ENCODE data around the gene XPNPEP1.

XPNPEP1 gene

GRCh38 chr10:109866995-109867635 is 56.2 kb downstream of the XPNPEP1 start:
- DNase-seq = no peak

GRCh38 chr10:109866168-109866994 is 56.9 kb downstream of the XPNPEP1 start:
- DNase-seq = peak in 10 of 51 donors; percentile 7 to 20 (median 14)

- DNase-seq = no peak
Measured at GRCh38 chr10:109863775-109864174, 59.5 kb downstream of the XPNPEP1 start.

- no peak for DNase-seq
Measured at GRCh38 chr10:109862738-109863137, 60.6 kb downstream of the XPNPEP1 start.

- peak in 1 of 51 donors; percentile 15 for DNase-seq
Measured at GRCh38 chr10:109862041-109862440, 61.3 kb downstream of the XPNPEP1 start.

- no peak for DNase-seq
Measured at GRCh38 chr10:109861081-109861480, 62.2 kb downstream of the XPNPEP1 start.

GRCh38 chr10:109859221-109859620 is 64.1 kb downstream of the XPNPEP1 start:
- no peak for DNase-seq

GRCh38 chr10:109855746-109856145 is 67.6 kb downstream of the XPNPEP1 start:
- no peak for DNase-seq

- no peak for DNase-seq
Measured at GRCh38 chr10:109853921-109854320, 69.4 kb downstream of the XPNPEP1 start.

- peak in 48 of 51 donors; percentile 5 to 82 (median 49) for DNase-seq
Measured at GRCh38 chr10:109852475-109853037, 70.8 kb downstream of the XPNPEP1 start.

- peak in 1 of 51 donors; percentile 19 for DNase-seq
Measured at GRCh38 chr10:109851616-109852474, 71.5 kb downstream of the XPNPEP1 start.

GRCh38 chr10:109846832-109847231 is 76.5 kb downstream of the XPNPEP1 start:
- DNase-seq = no peak

GRCh38 chr10:109845308-109845707 is 78.0 kb downstream of the XPNPEP1 start:
- DNase-seq = no peak

- DNase-seq = no peak
Measured at GRCh38 chr10:109838592-109839244, 84.6 kb downstream of the XPNPEP1 start.

GRCh38 chr10:109837384-109837783 is 85.9 kb downstream of the XPNPEP1 start:
- no peak for DNase-seq

GRCh38 chr10:109835257-109835656 is 88.1 kb downstream of the XPNPEP1 start:
- no peak for DNase-seq

- DNase-seq = no peak
Measured at GRCh38 chr10:109831846-109832245, 91.5 kb downstream of the XPNPEP1 start.

GRCh38 chr10:109824206-109824605 is 99.1 kb downstream of the XPNPEP1 start:
- DNase-seq = no peak

GRCh38 chr10:109823196-109823595 is 100.1 kb downstream of the XPNPEP1 start:
- DNase-seq = no peak

- no peak for DNase-seq
Measured at GRCh38 chr10:109821672-109822071, 101.6 kb downstream of the XPNPEP1 start.

Measured in hypothalamus (tissue), 51 donors.